H9 (cell line): ENCODE results near the gene PSPN. TPM values are rescaled to one million over a fixed set of nuclear protein-coding genes. Genes with fewer than 3 reads are reported as not detected.
A peak's percentile ranks its signal among the peaks of the same experiment; 100 is the strongest.

Source experiments
- DNase-seq: peaks from one replicate; pipeline ENCODE4 v3.0.0-alpha.2; 2017
- H2AFZ ChIP-seq: one replicate; pipeline ENCODE4 v1.6.1; 2013; ENCODE audit warnings: mild to moderate bottlenecking, low read length, control low read depth, moderate library complexity
- H2AK5ac ChIP-seq: 2 replicates; pipeline ENCODE4 v1.6.1; 2013; ENCODE audit warnings: low read length, control low read depth, mixed read lengths; ENCODE audit not compliant: insufficient read length
- H2BK120ac ChIP-seq: one replicate; pipeline ENCODE4 v1.6.1; 2013; ENCODE audit warnings: low read depth, mild to moderate bottlenecking, low read length, control low read depth, inconsistent platforms; ENCODE audit not compliant: poor library complexity, severe bottlenecking
- H2BK12ac ChIP-seq: 2 replicates; pipeline ENCODE4 v1.6.1; 2013; ENCODE audit warnings: low read length, control low read depth, mixed read lengths, low read depth; ENCODE audit not compliant: insufficient read length
- H2BK15ac ChIP-seq: 2 replicates; pipeline ENCODE4 v1.6.1; 2013; ENCODE audit warnings: low read depth, low read length, control low read depth
- H2BK20ac ChIP-seq: one replicate; pipeline ENCODE4 v1.6.1; 2013; ENCODE audit warnings: low read depth, mild to moderate bottlenecking, low read length, control low read depth, inconsistent platforms; ENCODE audit not compliant: poor library complexity, severe bottlenecking
- H2BK5ac ChIP-seq: 2 replicates; pipeline ENCODE4 v1.6.1; 2013; ENCODE audit warnings: low read length, control low read depth, mixed read lengths; ENCODE audit not compliant: insufficient read length
- H3K14ac ChIP-seq: 2 replicates; pipeline ENCODE4 v1.6.1; 2013; ENCODE audit warnings: low read length, control low read depth; ENCODE audit not compliant: insufficient read depth
- H3K18ac ChIP-seq: 2 replicates; pipeline ENCODE4 v1.6.1; 2013; ENCODE audit warnings: low read depth, mild to moderate bottlenecking, mixed read lengths, low read length, control low read depth; ENCODE audit not compliant: insufficient read length
- H3K23ac ChIP-seq: 2 replicates; pipeline ENCODE4 v1.6.1; 2013; ENCODE audit warnings: low read length, control low read depth, mixed read lengths, low read depth; ENCODE audit not compliant: insufficient read length
- H3K23me2 ChIP-seq: 2 replicates; pipeline ENCODE4 v1.6.1; 2013; ENCODE audit warnings: low read depth, mild to moderate bottlenecking, mixed read lengths, low read length, control low read depth; ENCODE audit not compliant: insufficient read length, poor library complexity, severe bottlenecking
- H3K27ac ChIP-seq: 2 replicates; pipeline ENCODE4 v1.5.1; 2013; ENCODE audit warnings: low read length, control low read depth, mixed read lengths, low read depth; ENCODE audit not compliant: insufficient read length
- H3K27me3 ChIP-seq: 2 replicates; pipeline ENCODE4 v1.6.1; 2013; ENCODE audit warnings: low read length, control low read depth, inconsistent platforms; ENCODE audit not compliant: insufficient read depth
- H3K4ac ChIP-seq: 2 replicates; pipeline ENCODE4 v1.6.1; 2013; ENCODE audit warnings: low read depth, mild to moderate bottlenecking, control low read depth, inconsistent platforms, low read length, moderate library complexity
- H3K4me1 ChIP-seq: 2 replicates; pipeline ENCODE4 v1.6.1; 2013; ENCODE audit warnings: low read length, control low read depth, inconsistent platforms; ENCODE audit not compliant: insufficient read depth
- H3K4me2 ChIP-seq: 2 replicates; pipeline ENCODE4 v1.6.1; 2013; ENCODE audit warnings: low read length, control low read depth, mixed read lengths; ENCODE audit not compliant: insufficient read length, insufficient read depth
- H3K56ac ChIP-seq: 2 replicates; pipeline ENCODE4 v1.6.1; 2013; ENCODE audit warnings: low read depth, mild to moderate bottlenecking, mixed read lengths, low read length, control low read depth; ENCODE audit not compliant: insufficient read length
- H3K79me1 ChIP-seq: 2 replicates; pipeline ENCODE4 v1.6.1; 2013; ENCODE audit warnings: low read depth, mild to moderate bottlenecking, moderate library complexity, low read length, control low read depth, inconsistent platforms; ENCODE audit not compliant: insufficient read depth, poor library complexity, severe bottlenecking
- H3K79me2 ChIP-seq: 2 replicates; pipeline ENCODE4 v1.6.1; 2013; ENCODE audit warnings: low read length, control low read depth, inconsistent platforms; ENCODE audit not compliant: insufficient read depth
- H3K9ac ChIP-seq: 2 replicates; pipeline ENCODE4 v1.6.1; 2013; ENCODE audit warnings: low read length, control low read depth, mixed read lengths; ENCODE audit not compliant: insufficient read length; ENCODE audit errors: extremely low read depth
- H3K9me3 ChIP-seq: one replicate; pipeline ENCODE4 v1.6.1; 2013; ENCODE audit warnings: low read depth, low read length, inconsistent platforms; ENCODE audit not compliant: control insufficient read depth
- H3T11ph ChIP-seq: one replicate; pipeline ENCODE4 v1.6.1; 2013; ENCODE audit warnings: mild to moderate bottlenecking, low read length, control low read depth, inconsistent platforms
- H4K20me1 ChIP-seq: one replicate; pipeline ENCODE4 v1.6.1; 2013; ENCODE audit not compliant: control insufficient read depth, insufficient read length, insufficient read depth
- H4K5ac ChIP-seq: 2 replicates; pipeline ENCODE4 v1.6.1; 2013; ENCODE audit warnings: low read depth, mild to moderate bottlenecking, mixed read lengths, low read length, control low read depth; ENCODE audit not compliant: insufficient read length
- H4K8ac ChIP-seq: replicated peaks from 2 replicates; pipeline ENCODE4 v1.6.1; 2013; ENCODE audit warnings: low read length, control low read depth, mixed read lengths, low read depth; ENCODE audit not compliant: insufficient read length
- H4K91ac ChIP-seq: 2 replicates; pipeline ENCODE4 v1.6.1; 2013; ENCODE audit warnings: low read depth, mild to moderate bottlenecking, moderate library complexity, mixed read lengths, low read length, control low read depth; ENCODE audit not compliant: insufficient read length
- H3K27ac Mint-ChIP-seq, 3 experiments: 2 replicates in 2 of 3; 3 replicates in 1 of 3; pipeline ENCODE4 v1.8.0; 2020 to 2021; ENCODE audit warnings: mixed read lengths in 3 of 3, mild to moderate bottlenecking in 1 of 3, moderate library complexity in 1 of 3
- H3K27me3 Mint-ChIP-seq: 2 replicates; pipeline ENCODE4 v1.8.0; 2021; ENCODE audit warnings: low read depth, mild to moderate bottlenecking, moderate library complexity, mixed read lengths
- H3K36me3 Mint-ChIP-seq, 3 experiments: 2 replicates in 2 of 3; 3 replicates in 1 of 3; pipeline ENCODE4 v1.8.0; 2020 to 2021; ENCODE audit warnings: low read depth in 3 of 3, mixed read lengths in 3 of 3; ENCODE audit not compliant: insufficient read depth in 1 of 3
- H3K4me1 Mint-ChIP-seq, 2 experiments: 2 replicates each; pipeline ENCODE4 v1.8.0; 2020; ENCODE audit warnings: mixed read lengths in 2 of 2
- H3K4me3 Mint-ChIP-seq, 2 experiments: 2 replicates in 1 of 2; 3 replicates in 1 of 2; pipeline ENCODE4 v1.8.0; 2020 to 2021; ENCODE audit warnings: mild to moderate bottlenecking in 2 of 2, mixed read lengths in 2 of 2, moderate library complexity in 1 of 2
- H3K9me3 Mint-ChIP-seq, 2 experiments: 2 replicates in 1 of 2; 3 replicates in 1 of 2; pipeline ENCODE4 v1.8.0; 2020; ENCODE audit warnings: mild to moderate bottlenecking in 2 of 2, mixed read lengths in 2 of 2, moderate library complexity in 1 of 2
- CTCF ChIP-seq: fragments of 200-600 bp; sonication (generic); conservative IDR thresholded peaks from 3 replicates; pipeline ENCODE4 v1.8.0; 2021; ENCODE audit warnings: antibody characterized with exemption, mild to moderate bottlenecking
- WGBS: extraction: QIAGEN DNeasy Blood & Tissue Kit; methylation state at CpG from one replicate; pipeline ENCODE4 v1.1.7; 2013; ENCODE audit warnings: missing lambda C conversion rate, low lambda C conversion rate, mixed read lengths; ENCODE audit not compliant: insufficient read length; ENCODE audit errors: extremely low coverage; 5-methylcytosine and 5-hydroxymethylcytosine counted together
- total RNA-seq: library from RNA; stranded (reverse); gene quantifications from 2 replicates; pipeline ENCODE4 v1.2.1, GENCODE V29; 2021

The PSPN gene
- total RNA-seq, 1 experiment from 2014 or later = 2.1 TPM

GRCh38 chr19:6393074-6393982 lies 17.6 kb upstream of the PSPN start, which contains the start of gene GTF2F1:
Gene GTF2F1, minus strand, starts transcription at chr19:6393164. Its CDS starts 169 bp downstream, at chr19:6392995.
- Histone ChIP-seq H3K14ac (peak within 1 kb of the TSS; percentile 62), H3K4me2 (peak within 1 kb of the TSS; percentile 90), H3K56ac (no peak within 1 kb of the TSS), H3K27ac (no peak within 1 kb of the TSS), H3K4ac (no peak within 1 kb of the TSS), H3K18ac (peak within 1 kb of the TSS; percentile 68), H3K9me3 (no peaks in the 10 kb centered on the region), H3K4me1 (peaks cover 3% of the 10 kb centered on the region; the same call in 1 of the 2 replicates), H2BK15ac (no peak within 1 kb of the TSS), H4K8ac (no peak within 1 kb of the TSS), H3T11ph (no peak within 1 kb of the TSS), H3K79me2 (peaks cover 3% of the 10 kb centered on the region; the same call in 1 of the 2 replicates), H2AK5ac (no peak within 1 kb of the TSS), H3K23ac (no peak within 1 kb of the TSS), H2BK20ac (no peak within 1 kb of the TSS), H3K23me2 (peaks cover 6% of the 10 kb centered on the region), H4K91ac (no peak within 1 kb of the TSS), H2AFZ (no peak within 1 kb of the TSS), H4K20me1 (no peaks in the 10 kb centered on the region), H3K79me1 (peaks cover 9% of the 10 kb centered on the region), H2BK120ac (peak within 1 kb of the TSS; percentile 53), H3K9ac (peak within 1 kb of the TSS; percentile 64), H4K5ac (no peak within 1 kb of the TSS), H2BK12ac (no peak within 1 kb of the TSS), H2BK5ac (no peak within 1 kb of the TSS), H3K27me3 (no peaks in the 10 kb centered on the region)
- H3K9me3 Mint-ChIP-seq = no peaks in the 10 kb centered on the region
- H3K4me3 Mint-ChIP-seq = peak within 1 kb of the TSS; percentile 97
- peak; percentile 26; the same call in 1 of the 3 replicates for TF ChIP-seq CTCF
- peak within 1 kb of the TSS; percentile 94 to 98 (median 98) for H3K27ac Mint-ChIP-seq
- no peaks in the 10 kb centered on the region for H3K27me3 Mint-ChIP-seq
- peaks cover 18 to 26% of the 10 kb centered on the region in 2 experiments for H3K4me1 Mint-ChIP-seq
- peaks cover 8 to 24% (median 20%) of the 10 kb centered on the region in 3 experiments for H3K36me3 Mint-ChIP-seq
- no CpG with 5 or more reads among the region's 69 CpGs for WGBS
- peak; percentile 95 for DNase-seq
